HG03045 (cell line): Measurements from ENCODE around the gene PSD2.
"Not testable (repeated sequence)": the region's sequence is repeated elsewhere in the genome, so short reads cannot be mapped to it uniquely, and the experiment has no call there.

Source experiments
- ATAC-seq: cut with Tn5 transposase; IDR thresholded peaks from one replicate; pipeline ENCODE4 v1.9.1; 2021; ENCODE audit warnings: mild to moderate bottlenecking, moderate library complexity; ENCODE audit not compliant: unreplicated experiment

PSD2 gene

GRCh38 chr5:139789116-139789844 lies 6.3 kb upstream of the PSD2 start:
- no peak for ATAC-seq

GRCh38 chr5:139789845-139790189 lies 5.8 kb upstream of the PSD2 start:
- no peak for ATAC-seq

- no peak for ATAC-seq
These were observed 3.4 kb upstream of the PSD2 start for GRCh38 chr5:139792218-139792617.

GRCh38 chr5:139792655-139793054 lies 3.0 kb upstream of the PSD2 start:
- not testable (repeated sequence) for ATAC-seq

GRCh38 chr5:139794067-139794846 lies 1.4 kb upstream of the PSD2 start:
- ATAC-seq = no peak

- ATAC-seq = no peak
These were observed 626 bp downstream of the PSD2 start for GRCh38 chr5:139796061-139796806.

GRCh38 chr5:139797335-139797734 lies 1.7 kb downstream of the PSD2 start:
- no peak for ATAC-seq

- no peak for ATAC-seq
These were observed 2.4 kb downstream of the PSD2 start for GRCh38 chr5:139797856-139798510.

GRCh38 chr5:139798883-139799282 lies 3.3 kb downstream of the PSD2 start:
- ATAC-seq = no peak

GRCh38 chr5:139799359-139799758 lies 3.8 kb downstream of the PSD2 start:
- no peak for ATAC-seq

GRCh38 chr5:139803978-139804377 lies 8.4 kb downstream of the PSD2 start:
- no peak for ATAC-seq

GRCh38 chr5:139804800-139805397 lies 9.3 kb downstream of the PSD2 start:
- ATAC-seq = no peak

GRCh38 chr5:139805545-139805944 lies 9.9 kb downstream of the PSD2 start:
- ATAC-seq = no peak

- ATAC-seq = no peak
These were observed 10.5 kb downstream of the PSD2 start for GRCh38 chr5:139806111-139806510.

GRCh38 chr5:139806726-139807646 lies 11.4 kb downstream of the PSD2 start:
- ATAC-seq = no peak

GRCh38 chr5:139807647-139808030 lies 12.0 kb downstream of the PSD2 start:
- no peak for ATAC-seq

- ATAC-seq = no peak
These were observed 13.1 kb downstream of the PSD2 start for GRCh38 chr5:139808481-139809330.

GRCh38 chr5:139809331-139809810 lies 13.8 kb downstream of the PSD2 start:
- ATAC-seq = no peak
